Effector CD4-positive, alpha-beta T cell (primary cell): ENCODE data around the gene MPV17.
A peak's percentile ranks its signal among the peaks of the same experiment; 100 is the strongest.

ENCODE experiments used
- DNase-seq: peaks from one replicate; pipeline ENCODE4 v3.0.0-alpha.2; 2020

The MPV17 gene

GRCh38 chr2:27263287-27264252 lies 59.3 kb downstream of the MPV17 start:
- no peak for DNase-seq

- DNase-seq, result peak; percentile 38
These were observed 60.3 kb downstream of the MPV17 start, which contains the start of gene SLC30A3 for GRCh38 chr2:27262379-27263286. TSS of gene SLC30A3 (minus strand) at chr2:27263047. CDS start at chr2:27262906, 141 bp downstream.

- no peak for DNase-seq
These were observed 61.0 kb downstream of the MPV17 start for GRCh38 chr2:27261926-27262298.

GRCh38 chr2:27261241-27261925 lies 61.5 kb downstream of the MPV17 start:
- no peak for DNase-seq
